Measurements from ENCODE around the gene DDC.

DDC gene

GRCh38 chr7:50556247-50556991 lies 8.8 kb downstream of the DDC start:
- Histone ChIP-seq H3K9me2 (replicated peaks; ENCODE audit: low read depth, low read length) (no peaks in the 10 kb centered on the region), H3K9me3 (ENCODE audit: insufficient read depth, low read depth, low read length) (no peaks in the 10 kb centered on the region), H3K4me3 (ENCODE audit: low read length, poor library complexity, severe bottlenecking) (no peak overlapping the region), H3K79me2 (ENCODE audit: insufficient read depth, low read length) (no peaks in the 10 kb centered on the region), H3K27me3 (ENCODE audit: insufficient read depth, low read length, poor library complexity, severe bottlenecking) (no peaks in the 10 kb centered on the region), H3K9ac (ENCODE audit: low read depth, low read length, poor library complexity, severe bottlenecking) (no peak overlapping the region), H3K4me2 (ENCODE audit: low read depth, low read length, poor library complexity, severe bottlenecking) (no peak overlapping the region), H3F3A (ENCODE audit: low read depth) (no peaks in the 10 kb centered on the region), H3K36me3 (ENCODE audit: insufficient read depth, low read length) (no peaks in the 10 kb centered on the region), H2AFZ (ENCODE audit: low read length) (no peak overlapping the region), H3K4me1 (ENCODE audit: insufficient read depth, low read length, poor library complexity, severe bottlenecking) (no peaks in the 10 kb centered on the region), H4K20me1 (ENCODE audit: insufficient read depth, low read length, poor library complexity, severe bottlenecking) (no peaks in the 10 kb centered on the region)
- TF ChIP-seq CTCF (conservative IDR thresholded peaks at IDR 0.05; ENCODE audit: low read length), result no peak
- TF ChIP-seq EZH2phosphoT487 (IDR thresholded peaks at IDR 0.05; ENCODE audit: borderline replicate concordance), result no peak

DNA sequence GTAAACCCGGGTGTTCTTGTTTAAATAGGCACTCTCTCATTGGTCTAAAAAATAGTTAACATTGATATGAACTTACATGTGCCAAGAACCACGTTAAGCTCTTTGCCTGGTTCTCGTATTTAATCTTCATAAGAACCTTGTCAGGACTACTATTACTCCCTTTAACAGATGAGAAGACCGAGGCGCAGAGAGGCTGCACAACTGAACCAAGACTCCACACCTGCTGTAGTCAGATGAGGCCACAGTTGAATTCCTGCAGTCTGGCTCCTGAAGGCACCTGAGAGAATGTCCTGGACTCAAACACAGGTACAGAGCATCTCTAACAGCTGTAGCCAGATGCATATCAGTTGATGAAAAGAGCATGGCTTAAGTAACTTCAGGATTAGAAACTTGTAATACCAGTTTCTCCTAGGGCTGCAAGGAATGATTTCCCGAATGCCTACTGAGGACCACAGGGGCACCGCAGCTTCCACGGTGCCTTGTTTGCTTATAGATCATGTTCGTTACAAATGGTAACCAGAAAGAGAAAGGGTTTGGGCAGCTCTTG lies 9.5 kb downstream of the DDC start:
- Histone ChIP-seq H3F3A (ENCODE audit: low read depth) (no peaks in the 10 kb centered on the region), H3K4me1 (ENCODE audit: insufficient read depth, low read length, poor library complexity, severe bottlenecking) (no peaks in the 10 kb centered on the region), H4K20me1 (ENCODE audit: insufficient read depth, low read length, poor library complexity, severe bottlenecking) (no peaks in the 10 kb centered on the region), H3K9ac (ENCODE audit: low read depth, low read length, poor library complexity, severe bottlenecking) (no peak overlapping the region), H3K9me2 (replicated peaks; ENCODE audit: low read depth, low read length) (no peaks in the 10 kb centered on the region), H3K4me2 (ENCODE audit: low read depth, low read length, poor library complexity, severe bottlenecking) (no peak overlapping the region), H3K36me3 (ENCODE audit: insufficient read depth, low read length) (no peaks in the 10 kb centered on the region), H3K4me3 (ENCODE audit: low read length, poor library complexity, severe bottlenecking) (no peak overlapping the region), H3K27me3 (ENCODE audit: insufficient read depth, low read length, poor library complexity, severe bottlenecking) (no peaks in the 10 kb centered on the region), H3K9me3 (ENCODE audit: insufficient read depth, low read depth, low read length) (no peaks in the 10 kb centered on the region), H2AFZ (ENCODE audit: low read length) (no peak overlapping the region), H3K79me2 (ENCODE audit: insufficient read depth, low read length) (no peaks in the 10 kb centered on the region)
- TF ChIP-seq EZH2phosphoT487 (IDR thresholded peaks at IDR 0.05; ENCODE audit: borderline replicate concordance) (no peak), CTCF (conservative IDR thresholded peaks at IDR 0.05; ENCODE audit: low read length) (no peak)

GRCh38 chr7:50554431-50555322 lies 10.5 kb downstream of the DDC start:
- no peak for TF ChIP-seq CTCF (conservative IDR thresholded peaks at IDR 0.05; ENCODE audit: low read length)
- no peak for TF ChIP-seq EZH2phosphoT487 (IDR thresholded peaks at IDR 0.05; ENCODE audit: borderline replicate concordance)
- Histone ChIP-seq H2AFZ (ENCODE audit: low read length) (no peak overlapping the region), H3K9ac (ENCODE audit: low read depth, low read length, poor library complexity, severe bottlenecking) (no peak overlapping the region), H3K27me3 (ENCODE audit: insufficient read depth, low read length, poor library complexity, severe bottlenecking) (no peaks in the 10 kb centered on the region), H3F3A (ENCODE audit: low read depth) (no peaks in the 10 kb centered on the region), H4K20me1 (ENCODE audit: insufficient read depth, low read length, poor library complexity, severe bottlenecking) (no peaks in the 10 kb centered on the region), H3K4me3 (ENCODE audit: low read length, poor library complexity, severe bottlenecking) (no peak overlapping the region), H3K4me2 (ENCODE audit: low read depth, low read length, poor library complexity, severe bottlenecking) (no peak overlapping the region), H3K9me3 (ENCODE audit: insufficient read depth, low read depth, low read length) (no peaks in the 10 kb centered on the region), H3K79me2 (ENCODE audit: insufficient read depth, low read length) (no peaks in the 10 kb centered on the region), H3K4me1 (ENCODE audit: insufficient read depth, low read length, poor library complexity, severe bottlenecking) (no peaks in the 10 kb centered on the region), H3K9me2 (replicated peaks; ENCODE audit: low read depth, low read length) (no peaks in the 10 kb centered on the region), H3K36me3 (ENCODE audit: insufficient read depth, low read length) (no peaks in the 10 kb centered on the region)

Measured in Loucy (cell line).